HUES48 (cell line): ENCODE results near the gene THRSP.
A peak's percentile ranks its signal among the peaks of the same experiment; 100 is the strongest.
"Not testable (repeated sequence)": the region's sequence is repeated elsewhere in the genome, so short reads cannot be mapped to it uniquely, and the experiment has no call there.

Experiments used
- H3K27ac ChIP-seq: one replicate; pipeline ENCODE4 v1.7.0; 2013; ENCODE audit warnings: low read depth, low read length, inconsistent platforms
- H3K27me3 ChIP-seq: 2 replicates; pipeline ENCODE4 v1.6.1; 2013; ENCODE audit warnings: mild to moderate bottlenecking, low read length; ENCODE audit not compliant: control insufficient read depth, insufficient read depth
- H3K36me3 ChIP-seq: 2 replicates; pipeline ENCODE4 v1.6.1; 2013; ENCODE audit warnings: low read length; ENCODE audit not compliant: control insufficient read depth, insufficient read depth
- H3K4me1 ChIP-seq: 2 replicates; pipeline ENCODE4 v1.6.1; 2013; ENCODE audit warnings: mild to moderate bottlenecking, low read length; ENCODE audit not compliant: control insufficient read depth, insufficient read depth
- H3K4me3 ChIP-seq: 2 replicates; pipeline ENCODE4 v1.5.1; 2013; ENCODE audit warnings: mild to moderate bottlenecking, low read depth, low read length
- H3K9ac ChIP-seq: 2 replicates; pipeline ENCODE4 v1.6.1; 2013; ENCODE audit warnings: mild to moderate bottlenecking, low read depth, low read length, moderate library complexity
- H3K9me3 ChIP-seq: 2 replicates; pipeline ENCODE4 v1.6.1; 2013; ENCODE audit warnings: low read length; ENCODE audit not compliant: control insufficient read depth, insufficient read depth

Gene THRSP

GRCh38 chr11:78066471-78066870 lies 2.8 kb downstream of the THRSP start:
- Histone ChIP-seq H3K4me1 (no peaks in the 10 kb centered on the region), H3K36me3 (peaks cover 32% of the 10 kb centered on the region), H3K9ac (no peak overlapping the region), H3K27ac (no peak overlapping the region), H3K4me3 (no peak overlapping the region), H3K9me3 (no peaks in the 10 kb centered on the region), H3K27me3 (no peaks in the 10 kb centered on the region)

DNA sequence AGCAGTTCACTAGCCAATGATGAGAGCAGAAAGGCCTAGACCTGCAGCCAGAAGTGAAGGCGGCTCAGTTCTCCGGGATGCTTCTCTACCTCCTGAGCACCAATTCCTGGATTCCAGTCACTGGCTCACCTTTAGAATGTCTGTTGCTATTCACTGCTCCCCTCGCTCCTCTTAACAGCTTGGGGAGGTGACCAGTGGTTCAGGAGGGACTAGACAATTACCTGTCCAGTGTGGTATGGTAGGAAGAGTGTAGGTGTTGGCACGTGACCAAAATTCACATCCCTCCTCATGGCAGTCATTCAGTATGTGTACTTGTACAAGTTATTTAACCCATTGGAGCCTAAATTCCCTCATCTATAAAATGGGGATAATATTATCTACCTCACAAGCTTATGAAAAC lies 4.0 kb downstream of the THRSP start:
- no peaks in the 10 kb centered on the region for H3K27me3 ChIP-seq
- peaks cover 41% of the 10 kb centered on the region for H3K36me3 ChIP-seq
- no peaks in the 10 kb centered on the region for H3K4me1 ChIP-seq
- no peak overlapping the region for H3K9ac ChIP-seq
- no peak overlapping the region for H3K27ac ChIP-seq
- no peaks in the 10 kb centered on the region for H3K9me3 ChIP-seq
- H3K4me3 ChIP-seq, result no peak overlapping the region

- Histone ChIP-seq H3K36me3 (peaks cover 44% of the 10 kb centered on the region), H3K27me3 (no peaks in the 10 kb centered on the region), H3K27ac (no peak overlapping the region), H3K9ac (no peak overlapping the region), H3K4me3 (no peak overlapping the region), H3K9me3 (no peaks in the 10 kb centered on the region), H3K4me1 (no peaks in the 10 kb centered on the region)
These were observed 5.8 kb downstream of the THRSP start for GRCh38 chr11:78069465-78069864.

DNA sequence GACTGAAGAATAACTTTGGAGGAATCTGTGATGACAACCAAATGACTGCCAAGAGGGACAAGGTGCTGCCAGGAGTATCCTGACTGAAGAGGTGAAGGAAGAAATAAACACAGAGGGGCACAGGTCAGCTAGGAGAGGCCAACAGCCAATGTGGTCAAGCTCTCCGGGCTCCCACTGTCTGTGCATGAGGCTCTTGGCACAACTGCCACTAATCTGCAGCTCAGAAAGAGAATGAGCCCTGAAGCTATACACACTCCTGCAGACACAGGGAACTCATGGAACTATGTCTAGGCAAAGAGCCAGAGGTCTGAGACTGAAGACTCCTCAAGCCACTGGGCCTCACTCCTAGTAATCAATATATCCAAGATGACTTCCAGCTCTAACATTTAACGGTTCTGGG lies 7.0 kb downstream of the THRSP start:
- Histone ChIP-seq H3K4me1 (no peaks in the 10 kb centered on the region), H3K27me3 (no peaks in the 10 kb centered on the region), H3K36me3 (peaks cover 44% of the 10 kb centered on the region), H3K27ac (no peak overlapping the region), H3K9ac (no peak overlapping the region), H3K4me3 (no peak overlapping the region), H3K9me3 (no peaks in the 10 kb centered on the region)

GRCh38 chr11:78071717-78072116 lies 8.1 kb downstream of the THRSP start:
- H3K27me3 ChIP-seq, result no peaks in the 10 kb centered on the region
- H3K36me3 ChIP-seq, result peaks cover 50% of the 10 kb centered on the region
- no peak overlapping the region for H3K4me3 ChIP-seq
- H3K9ac ChIP-seq, result no peak overlapping the region
- no peaks in the 10 kb centered on the region for H3K9me3 ChIP-seq
- no peaks in the 10 kb centered on the region for H3K4me1 ChIP-seq
- H3K27ac ChIP-seq, result no peak overlapping the region

DNA sequence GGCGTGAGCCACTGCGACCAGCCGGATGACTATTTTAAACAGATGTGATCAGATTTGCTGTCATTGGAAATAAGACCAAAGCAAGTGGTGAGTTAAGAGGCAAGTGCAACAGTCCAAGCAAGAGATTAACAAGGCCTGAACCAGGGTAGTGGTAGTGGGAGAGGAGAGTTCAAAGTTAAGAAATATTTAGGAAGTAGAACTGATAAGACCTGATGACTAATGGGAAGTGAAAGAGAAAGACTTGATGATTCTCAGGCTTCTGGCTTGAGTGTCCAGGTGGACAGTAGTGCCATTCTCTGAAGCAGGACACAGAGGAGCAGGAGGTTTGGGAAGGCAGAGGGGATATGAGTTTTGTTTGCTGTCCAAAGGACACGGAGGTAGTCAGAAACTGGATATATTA lies 8.8 kb downstream of the THRSP start:
- Histone ChIP-seq H3K36me3 (peaks cover 52% of the 10 kb centered on the region), H3K27ac (no peak overlapping the region), H3K4me3 (no peak overlapping the region), H3K9ac (no peak overlapping the region), H3K27me3 (no peaks in the 10 kb centered on the region), H3K4me1 (no peaks in the 10 kb centered on the region), H3K9me3 (no peaks in the 10 kb centered on the region)

- Histone ChIP-seq H3K9ac (no peak overlapping the region), H3K36me3 (peaks cover 38% of the 10 kb centered on the region), H3K27ac (no peak overlapping the region), H3K27me3 (no peaks in the 10 kb centered on the region), H3K4me3 (no peak overlapping the region), H3K9me3 (no peaks in the 10 kb centered on the region), H3K4me1 (no peaks in the 10 kb centered on the region; the same call in 1 of the 2 replicates)
These were observed 11.1 kb downstream of the THRSP start for GRCh38 chr11:78074756-78075155.

- no peaks in the 10 kb centered on the region; the same call in 1 of the 2 replicates for H3K4me1 ChIP-seq
- no peak overlapping the region for H3K9ac ChIP-seq
- H3K4me3 ChIP-seq, result no peak overlapping the region
- H3K36me3 ChIP-seq, result peaks cover 18% of the 10 kb centered on the region
- no peak overlapping the region for H3K27ac ChIP-seq
- no peaks in the 10 kb centered on the region for H3K9me3 ChIP-seq
- H3K27me3 ChIP-seq, result no peaks in the 10 kb centered on the region
These were observed 13.2 kb downstream of the THRSP start for GRCh38 chr11:78076733-78077403.

DNA sequence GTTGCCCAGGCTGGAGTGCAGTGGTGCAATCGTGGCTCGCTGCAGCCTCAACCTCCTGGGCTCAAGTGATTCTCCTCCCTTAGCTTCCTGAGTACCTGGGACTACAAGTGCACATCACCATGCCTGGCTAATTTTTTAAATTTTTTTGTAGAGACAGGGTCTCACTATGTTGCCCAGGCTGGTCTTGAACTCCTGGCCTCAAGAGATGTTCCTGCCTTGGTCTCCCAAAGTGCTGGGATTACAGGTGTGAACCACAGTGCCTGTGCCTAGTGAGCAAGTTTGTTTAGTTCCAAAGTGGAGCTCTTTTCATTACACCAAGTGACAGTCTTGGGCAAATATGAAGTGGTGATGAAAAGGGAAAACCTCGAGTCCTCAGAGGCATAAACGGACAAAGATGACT lies 13.9 kb downstream of the THRSP start:
- H3K4me3 ChIP-seq, H3K9ac ChIP-seq, H3K27ac ChIP-seq, H3K27me3 ChIP-seq, H3K4me1 ChIP-seq, H3K9me3 ChIP-seq: not testable (repeated sequence)
- peaks cover 14% of the 10 kb centered on the region for H3K36me3 ChIP-seq

DNA sequence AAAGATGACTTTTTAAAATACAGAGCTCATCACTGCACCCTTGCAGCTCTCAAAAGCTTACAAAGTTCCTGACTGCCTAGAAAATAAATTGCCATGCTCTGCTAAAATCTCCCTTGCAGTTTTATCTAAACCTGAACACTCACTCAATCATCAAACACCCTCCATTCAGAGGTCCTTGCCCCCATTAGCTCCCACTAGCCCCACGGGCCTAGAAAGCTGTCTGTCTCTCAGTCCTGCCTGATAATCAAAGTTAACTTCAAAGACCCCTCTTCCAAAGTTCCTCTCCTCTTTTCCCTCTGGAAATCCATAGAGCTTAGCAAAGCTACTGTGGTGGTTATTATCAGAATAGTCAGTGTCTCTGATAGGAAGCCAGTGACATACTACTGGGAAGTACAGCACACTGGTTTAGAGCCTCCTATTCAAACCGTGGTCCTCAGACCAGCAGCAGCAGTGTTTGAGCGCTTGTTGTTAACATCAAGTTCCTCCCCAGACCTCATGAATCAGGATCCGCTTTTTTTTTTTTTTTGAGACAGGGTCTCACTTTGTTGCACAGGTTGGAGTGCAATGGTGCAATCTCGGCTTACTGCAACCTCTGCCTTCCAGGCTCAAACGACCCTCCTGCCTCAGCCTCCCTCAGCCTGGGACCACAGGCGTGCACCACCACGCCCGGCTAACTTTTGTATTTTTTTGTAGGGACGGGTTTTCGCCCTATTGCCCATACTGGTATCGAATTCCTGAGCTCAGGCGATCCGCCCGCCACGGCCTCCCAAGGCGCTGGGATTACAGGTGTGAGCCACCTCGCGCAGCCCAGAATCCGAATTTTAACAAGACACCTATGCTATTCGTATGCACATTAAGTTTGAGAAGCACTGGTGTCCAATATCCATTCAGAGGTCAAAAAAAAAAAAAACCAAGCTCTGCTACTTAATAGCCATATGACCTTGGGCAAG lies 14.8 kb downstream of the THRSP start:
- Histone ChIP-seq H3K9me3 (no peaks in the 10 kb centered on the region), H3K4me1 (no peaks in the 10 kb centered on the region; the same call in 1 of the 2 replicates), H3K36me3 (peaks cover 10% of the 10 kb centered on the region), H3K27me3 (no peaks in the 10 kb centered on the region), H3K4me3 (peak overlapping the region; percentile 98), H3K27ac (no peak overlapping the region), H3K9ac (peak overlapping the region; percentile 92)
